ENCODE measurements around the gene AZGP1.
"Not testable (repeated sequence)": the region's sequence is repeated elsewhere in the genome, so short reads cannot be mapped to it uniquely, and the experiment has no call there.

AZGP1 gene

DNA sequence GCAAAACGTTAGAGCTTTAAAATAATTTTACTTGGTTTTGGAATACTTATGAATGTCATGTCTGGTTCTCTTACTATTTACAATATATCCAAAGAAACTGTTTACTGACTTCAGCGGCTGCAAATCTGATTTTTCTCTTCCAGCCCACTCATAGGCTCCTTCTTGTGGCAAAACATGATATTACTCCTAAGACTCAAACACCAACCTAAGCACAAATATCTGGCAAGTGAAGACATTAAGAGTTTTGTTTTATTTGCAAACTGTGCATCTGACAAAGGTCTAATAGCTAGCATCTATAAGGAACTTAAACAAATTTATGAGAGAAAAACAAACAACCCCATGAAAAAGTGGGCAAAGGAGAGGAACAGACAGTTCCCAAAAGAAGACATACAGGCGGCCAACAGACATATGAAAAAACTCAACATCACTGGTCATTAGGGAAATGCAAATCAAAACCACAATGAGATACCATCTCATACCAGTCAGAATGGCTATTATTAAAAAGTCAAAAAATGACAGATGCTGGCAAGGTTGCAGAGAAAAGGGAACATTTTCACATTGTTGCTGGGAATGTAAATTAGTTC, 26.1 kb downstream of the AZGP1 start:
- no peak for DNase-seq

DNA sequence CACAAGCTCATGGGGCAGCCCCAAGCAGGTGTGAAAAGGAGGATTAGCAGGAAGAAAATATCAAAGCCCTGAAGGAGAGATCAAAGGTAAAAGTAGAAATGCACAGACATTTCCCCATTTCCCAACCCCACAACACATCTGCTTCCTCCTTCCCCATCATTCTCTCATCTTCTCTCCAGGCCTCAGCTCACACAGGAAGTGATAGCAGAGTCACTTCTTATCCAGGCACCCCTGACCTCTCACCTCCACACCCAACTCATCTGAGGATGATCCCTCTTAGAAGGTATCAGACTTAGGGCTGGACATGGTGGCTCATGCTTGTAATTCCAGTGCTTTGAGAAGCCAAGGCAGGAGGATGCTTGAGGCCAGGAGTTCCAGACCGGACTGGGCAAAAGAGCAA, 28.2 kb downstream of the AZGP1 start:
- DNase-seq: no peak

DNA sequence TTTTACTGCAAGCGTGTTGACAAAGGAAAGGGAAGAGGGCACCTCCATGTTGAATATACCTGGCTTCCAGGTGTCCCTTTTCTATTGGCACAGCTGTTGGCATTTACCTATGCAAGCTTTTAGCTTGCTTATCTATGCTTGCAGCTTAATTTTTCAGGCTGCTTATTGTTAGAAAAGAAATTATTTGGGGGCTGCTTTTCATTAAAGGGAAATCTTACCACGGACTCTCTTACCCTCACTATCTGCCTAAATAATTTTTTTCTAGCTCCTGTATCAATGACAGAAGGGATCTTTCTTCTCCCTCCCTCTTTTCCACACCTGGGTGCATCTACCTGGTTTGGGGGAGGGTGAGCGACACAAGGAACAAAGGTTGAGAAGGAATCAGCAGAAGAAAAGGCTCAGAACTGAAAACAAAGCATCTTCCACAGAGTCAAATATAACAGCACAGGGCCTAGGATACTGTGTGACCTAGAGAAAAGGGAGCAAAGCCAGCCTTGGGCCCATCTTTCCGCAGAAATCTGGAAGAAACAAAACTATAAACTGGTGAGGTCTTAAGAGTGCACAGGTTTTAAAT, 31.2 kb downstream of the AZGP1 start:
- no peak for DNase-seq

DNA sequence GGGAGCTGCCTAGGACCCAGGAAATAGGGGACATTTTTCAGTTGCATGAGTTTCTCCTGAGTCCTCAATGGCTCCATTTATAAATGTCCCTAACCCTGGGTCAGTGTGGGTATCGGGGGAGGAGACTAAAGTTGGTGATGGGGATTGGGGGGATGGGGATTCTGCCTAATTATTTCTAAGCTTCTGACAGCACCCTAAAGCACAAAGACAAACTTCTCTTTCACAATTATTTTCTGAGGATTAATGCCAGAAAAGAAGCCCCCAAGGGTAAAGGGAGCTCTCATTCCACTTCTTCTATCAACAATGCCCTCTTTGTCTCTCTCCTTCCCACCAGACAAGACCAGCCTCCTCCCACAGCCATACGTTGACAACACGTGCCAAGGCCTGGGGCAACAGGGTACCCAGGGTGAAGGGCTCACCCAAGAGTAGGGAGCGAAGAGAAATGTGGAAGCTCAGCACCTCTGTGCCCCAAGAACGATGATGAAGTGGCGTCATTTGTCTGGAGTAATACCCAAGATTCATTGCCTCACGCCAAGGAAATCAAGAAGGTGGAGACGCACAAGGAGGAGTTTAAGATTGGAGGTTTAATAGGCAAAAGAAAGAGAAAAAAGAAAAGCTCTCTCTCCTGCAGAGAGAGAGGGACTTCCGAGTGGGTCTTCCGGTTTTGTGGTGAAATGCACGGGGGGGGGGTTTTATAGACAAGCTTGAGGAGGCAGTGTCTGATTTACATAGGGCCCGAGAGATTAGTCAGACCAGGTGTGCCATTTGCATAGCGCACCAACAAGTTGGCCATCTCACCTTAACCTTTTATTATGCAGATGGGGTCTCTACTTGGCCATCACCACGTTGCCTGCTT, 32.0 kb downstream of the AZGP1 start:
- DNase-seq: no peak

DNA sequence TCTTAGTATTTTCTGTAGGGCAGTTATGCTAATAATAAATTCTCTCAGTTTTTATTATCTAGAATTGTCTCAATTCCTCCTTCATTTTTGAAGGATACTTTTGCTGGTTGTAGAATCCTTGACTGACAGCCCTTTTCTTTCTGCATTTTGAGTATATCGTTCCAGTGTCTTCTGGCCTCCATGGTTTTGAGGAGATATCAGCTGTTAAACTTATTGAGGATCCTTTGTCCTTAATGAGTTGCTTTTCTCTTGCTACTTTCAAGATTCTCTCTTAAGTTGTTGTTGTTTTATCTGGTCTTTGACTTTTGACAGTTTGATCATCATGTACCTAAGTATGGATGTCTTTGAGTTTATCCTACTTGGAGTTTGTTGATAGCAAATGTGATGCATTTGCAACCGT, 37.5 kb downstream of the AZGP1 start:
- DNase-seq: no peak

DNA sequence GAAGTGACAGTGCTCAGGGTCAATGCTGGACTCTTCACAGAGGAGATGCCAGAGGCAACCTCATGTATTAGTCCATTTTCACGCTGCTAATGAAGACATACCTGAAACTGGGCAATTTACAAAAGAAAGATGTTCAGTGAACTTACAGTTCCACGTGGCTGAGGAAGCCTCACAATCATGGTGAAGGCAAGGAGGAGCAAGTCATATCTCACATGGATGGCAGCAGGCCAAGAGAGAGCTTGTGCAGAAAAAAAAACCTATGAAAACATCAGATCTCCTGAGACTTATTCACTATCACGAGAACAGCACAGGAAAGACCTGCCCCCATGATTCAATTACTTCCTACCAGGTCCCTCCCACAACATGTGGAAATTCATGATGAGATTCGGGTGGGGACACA, 40.8 kb downstream of the AZGP1 start:
- not testable (repeated sequence) for DNase-seq

DNA sequence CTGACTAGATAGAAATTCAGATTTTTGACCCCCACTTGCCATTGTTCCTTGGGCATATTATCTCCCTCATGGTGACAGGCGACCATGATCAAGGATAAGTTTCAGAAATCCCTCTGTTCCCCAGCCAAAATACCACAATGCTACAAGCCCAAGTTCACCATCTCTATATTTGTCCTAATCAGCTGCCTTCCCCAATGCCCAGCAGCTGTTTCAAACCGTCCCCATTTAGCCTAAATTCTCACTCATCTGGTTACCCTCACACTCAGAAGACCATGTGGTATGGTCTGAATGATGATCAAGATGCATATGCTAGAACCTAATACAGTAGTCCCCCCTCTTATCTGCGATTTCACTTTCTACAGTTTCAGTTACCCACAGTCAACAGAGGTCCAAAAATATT, 45.5 kb downstream of the AZGP1 start:
- DNase-seq: no peak

DNA sequence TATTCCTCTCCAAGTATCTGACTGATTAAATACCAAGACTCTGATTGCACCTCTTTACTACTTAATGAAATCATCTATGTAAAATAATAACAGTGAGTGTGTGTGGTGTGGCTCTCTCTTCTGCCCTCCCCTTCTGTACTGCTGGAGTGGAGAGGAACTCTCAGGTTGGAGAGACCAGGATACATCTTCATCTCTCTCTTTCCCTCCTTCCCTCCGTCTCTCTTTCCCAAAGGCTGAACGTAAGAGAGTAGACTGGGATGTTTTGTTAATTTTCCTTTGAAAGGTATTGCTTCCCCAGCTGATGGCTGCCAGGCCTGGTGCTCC, 46.1 kb downstream of the AZGP1 start:
- no peak for DNase-seq

DNA sequence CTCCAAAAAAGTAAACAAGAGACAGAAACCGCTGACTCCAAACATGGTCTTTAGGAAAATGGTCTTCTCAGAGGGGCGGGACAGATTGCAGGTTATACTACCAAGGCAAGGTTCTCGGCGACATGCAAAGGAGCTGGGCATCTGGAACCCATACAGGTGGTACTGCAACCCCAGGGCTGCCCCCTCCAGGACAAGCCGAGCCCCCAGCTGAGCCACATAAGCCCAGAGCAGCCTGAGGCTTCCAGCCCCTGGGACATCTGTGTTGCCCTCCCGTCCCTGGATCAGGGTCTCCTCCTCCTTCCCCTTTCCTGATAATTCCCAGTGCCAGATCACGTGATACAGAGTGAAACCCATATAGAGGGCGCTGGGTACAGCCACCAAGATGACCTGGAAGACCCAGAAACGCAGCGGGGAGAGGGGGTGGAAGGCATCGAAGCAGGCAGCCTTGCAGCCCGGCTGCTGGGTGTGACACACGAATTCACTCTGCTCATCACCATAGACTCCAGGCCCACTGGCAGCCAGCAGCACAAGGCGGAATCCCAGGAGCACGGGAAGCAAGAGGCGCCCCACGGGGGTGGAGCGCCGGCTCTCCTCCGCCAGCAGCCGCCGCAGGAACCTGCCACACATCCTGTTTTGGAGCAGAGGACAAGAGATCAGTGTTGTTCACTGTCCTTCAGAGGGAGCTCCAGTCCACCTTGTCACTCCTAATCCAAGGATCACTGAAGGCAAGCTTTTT, 46.7 kb downstream of the AZGP1 start, which contains the start of gene GJC3:
GJC3 (minus strand) TSS at position 627 of the 736 bp plus-strand sequence; CDS start at position 627, 0 bp downstream.
- DNase-seq: no peak

DNA sequence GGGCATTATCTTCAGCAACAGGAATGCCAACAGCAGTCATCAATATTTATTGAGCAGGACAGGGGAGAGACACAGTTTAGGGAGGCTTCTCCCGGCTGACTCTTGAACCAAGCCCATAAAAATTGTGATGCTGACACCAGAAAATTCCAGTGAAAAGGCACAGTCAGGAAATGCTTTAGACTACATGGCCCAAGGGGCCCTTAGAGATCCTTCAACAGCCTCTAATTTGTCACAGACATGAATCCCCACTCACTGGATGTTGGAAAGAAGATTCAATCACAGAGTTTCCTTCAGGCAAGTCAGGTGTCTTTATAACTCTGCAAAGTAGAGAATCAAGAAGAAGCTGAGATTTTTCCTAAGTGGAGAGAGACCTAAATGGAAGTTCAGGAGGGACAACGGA, 47.6 kb downstream of the AZGP1 start:
- no peak for DNase-seq

DNA sequence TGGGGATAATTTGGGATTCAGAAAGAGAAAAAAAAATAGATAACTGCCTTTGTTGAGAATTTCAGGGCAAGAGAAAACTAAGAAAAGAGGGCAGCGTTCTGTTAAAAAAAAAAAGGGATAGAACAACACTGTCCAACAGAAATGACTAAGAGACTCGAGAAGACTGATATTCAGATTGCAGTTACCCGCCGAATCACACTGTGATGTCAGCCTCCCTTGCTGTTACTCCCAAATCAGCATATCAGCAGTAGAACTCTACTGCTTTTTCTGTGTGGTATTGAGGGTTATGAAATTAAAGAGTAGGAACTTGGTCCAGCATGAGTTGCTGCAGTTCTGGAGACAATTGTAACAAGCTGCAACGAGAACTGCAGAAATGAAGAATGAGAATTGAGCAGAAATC, 48.3 kb downstream of the AZGP1 start:
- no peak for DNase-seq

DNA sequence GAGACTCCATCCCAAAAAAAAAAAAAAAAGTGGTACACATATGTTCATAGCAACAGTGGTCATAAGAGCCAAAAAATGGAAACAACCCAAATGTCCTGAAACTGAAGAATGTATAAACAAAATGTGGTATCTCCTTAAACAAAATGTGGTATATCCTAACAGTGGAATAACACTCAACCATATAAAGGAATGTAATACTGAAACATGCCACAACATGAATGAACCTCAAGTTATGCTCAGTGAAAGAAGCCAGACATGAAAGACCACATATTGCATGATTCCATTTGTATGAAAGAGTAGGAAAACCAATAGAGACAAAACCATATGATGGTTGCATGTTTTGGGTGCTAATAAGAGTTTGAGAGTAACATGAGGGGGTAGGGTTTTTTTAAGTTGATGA, 49.5 kb downstream of the AZGP1 start:
- DNase-seq: no peak

DNA sequence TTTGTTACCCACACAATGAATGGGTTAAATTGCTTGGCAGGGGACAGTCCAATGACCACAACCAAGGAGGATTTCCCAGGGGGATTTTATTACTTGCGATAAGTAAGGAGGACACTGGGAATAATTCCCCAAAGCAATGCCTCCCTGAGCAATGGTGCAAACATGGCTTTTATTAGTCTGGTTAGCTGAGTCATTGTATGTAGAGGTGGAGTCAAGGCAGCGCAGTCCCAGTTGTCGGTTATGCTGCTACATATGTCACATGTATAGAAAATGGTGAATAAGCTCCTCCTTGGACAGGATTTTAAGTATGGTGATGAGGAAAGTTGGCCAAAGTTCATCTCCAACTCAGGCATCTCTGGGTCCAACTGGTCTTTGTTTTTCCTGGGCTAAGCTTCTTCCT, 52.6 kb downstream of the AZGP1 start:
- no peak for DNase-seq

DNA sequence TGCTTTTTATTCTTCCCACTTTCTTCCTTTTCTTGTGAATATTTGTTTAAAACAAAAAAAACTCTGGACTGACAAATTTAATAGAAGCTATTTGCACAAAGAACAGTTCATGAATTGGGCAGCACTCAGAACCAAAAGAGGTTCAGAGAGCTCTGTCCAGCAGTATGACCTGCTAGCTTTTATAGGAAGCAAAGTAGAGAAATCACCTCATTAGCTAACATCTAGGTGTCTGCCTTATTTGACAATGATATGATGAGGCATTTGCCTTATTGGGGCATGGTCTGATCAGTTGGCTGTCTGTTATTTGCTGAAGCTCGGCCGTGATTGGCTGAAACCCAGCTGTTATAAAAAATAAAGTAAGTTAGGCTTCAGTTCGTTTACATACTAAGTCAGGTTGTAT, 55.7 kb downstream of the AZGP1 start:
- DNase-seq: no peak

DNA sequence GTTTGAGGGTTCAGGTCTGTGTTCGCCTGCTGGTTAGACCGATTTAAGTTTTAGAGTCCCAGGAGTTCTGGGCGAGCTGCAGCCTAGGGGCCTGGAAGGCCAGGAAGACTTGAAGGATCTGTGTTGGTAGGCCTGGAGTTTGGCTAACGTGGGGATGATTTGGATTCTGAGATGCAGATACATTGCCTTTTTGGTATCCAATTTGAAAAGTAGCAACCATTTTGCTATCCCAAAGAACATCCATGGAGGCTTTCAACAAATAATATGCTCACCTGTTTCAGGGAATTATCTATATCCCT, 56.1 kb downstream of the AZGP1 start:
- no peak for DNase-seq

DNA sequence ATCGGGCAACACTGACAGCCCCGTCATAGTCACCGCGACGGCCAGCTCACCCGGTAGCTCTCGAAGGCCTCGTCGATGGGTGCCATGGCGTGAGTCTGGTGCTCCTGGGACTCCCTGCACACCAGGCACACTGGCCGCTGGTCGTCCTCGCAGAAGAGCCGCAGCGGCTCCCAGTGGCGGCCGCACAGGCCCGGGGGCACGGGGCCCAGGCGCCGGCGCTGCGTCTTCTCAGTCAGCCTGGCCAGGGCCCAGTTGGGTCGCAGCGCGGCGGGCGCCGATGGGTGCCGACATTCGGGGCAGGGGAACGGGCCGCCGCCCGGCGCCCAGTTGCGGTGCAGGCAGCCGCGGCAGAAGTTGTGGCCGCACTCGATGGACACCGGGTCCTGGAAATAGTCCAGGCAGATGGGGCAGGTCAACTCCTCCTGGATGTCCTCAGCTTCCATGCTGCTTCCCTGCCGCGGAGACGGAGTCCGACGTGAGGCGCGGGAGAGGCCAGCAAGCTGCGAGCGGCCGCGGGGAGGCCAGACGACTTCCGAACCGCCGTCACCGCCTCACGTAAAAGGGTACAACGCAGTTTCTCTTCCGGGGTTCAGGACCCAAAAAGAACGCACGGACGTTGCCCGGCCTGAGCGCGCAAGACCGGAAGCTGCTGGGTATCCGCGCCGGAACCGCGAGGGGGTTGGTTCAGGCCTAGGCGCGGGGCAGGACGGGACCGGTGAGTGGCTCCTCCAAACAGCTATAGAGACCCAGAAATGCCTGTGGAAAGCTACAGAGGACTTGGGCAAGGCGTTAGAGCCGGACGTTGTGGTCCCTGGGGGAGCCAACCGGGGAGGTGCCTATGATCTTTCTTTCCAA, 56.6 kb downstream of the AZGP1 start, which contains the start of gene TRIM4:
TRIM4 (minus strand) TSS at position 572 of the 855 bp plus-strand sequence; CDS start at position 443, 129 bp downstream.
- DNase-seq: peak; percentile 81

Measured in activated T-cell treated with anti-CD3 and anti-CD28 coated beads for 4 hours (primary cell).